HEK293 (cell line): ENCODE data around the gene FRAS1.

ENCODE experiments used
- CTCF ChIA-PET: fragments of 350-600 bp; formaldehyde crosslinking; extraction: SDS; loops from one replicate; lab custom pipeline; 2021; ENCODE audit warnings: antibody characterized with exemption; lab: Yijun Ruan, JAX
- POLR2A ChIA-PET: fragments of 300-600 bp; formaldehyde crosslinking; extraction: SDS; loops from one replicate; lab custom pipeline; 2020; ENCODE audit warnings: antibody characterized with exemption, inconsistent platforms; lab: Yijun Ruan, JAX
- H3K27ac ChIP-seq: fragments of 200-500 bp; sonication (Bioruptor generic); 2 replicates; pipeline ENCODE4 v1.5.1; 2014; ENCODE audit warnings: low read depth, low read length, control low read depth, inconsistent platforms; ENCODE audit errors: extremely low read depth
- H3K36me3 ChIP-seq, 2 experiments: fragments of 200-500 bp in 1 of 2; sonication (Bioruptor generic) in 1 of 2; 1 replicate in 1 of 2; 2 replicates in 1 of 2; pipeline ENCODE4 v1.5.1; 2014 to 2017; ENCODE audit warnings: inconsistent platforms in 2 of 2, low read length in 2 of 2; ENCODE audit not compliant: control insufficient read depth in 2 of 2, insufficient read depth in 1 of 2
- H3K4me1 ChIP-seq: fragments of 200-500 bp; sonication (Bioruptor generic); 2 replicates; pipeline ENCODE4 v1.5.1; 2014; ENCODE audit warnings: mild to moderate bottlenecking, low read length, inconsistent platforms; ENCODE audit not compliant: control insufficient read depth, insufficient read depth
- H3K4me3 ChIP-seq: 2 replicates; pipeline ENCODE4 v1.5.1; 2011; ENCODE audit warnings: low read depth, mild to moderate bottlenecking, control low read depth, low read length, moderate library complexity
- H3K9me3 ChIP-seq: fragments of 200-500 bp; sonication (Bioruptor generic); 2 replicates; pipeline ENCODE4 v1.5.1; 2014; ENCODE audit warnings: low read depth, low read length, inconsistent platforms; ENCODE audit not compliant: control insufficient read depth, insufficient read depth
- GFI1B ChIP-seq: fragments of 450-650 bp; formaldehyde crosslinking; IDR thresholded peaks from 2 replicates; pipeline ENCODE4 v1.5.1; 2016; ENCODE audit warnings: missing biosample characterization, missing genetic modification characterization
- GLI4 ChIP-seq: fragments of 450-650 bp; formaldehyde crosslinking; IDR thresholded peaks from 2 replicates; pipeline ENCODE4 v1.5.1; 2016; ENCODE audit warnings: missing biosample characterization, missing genetic modification characterization
- GLIS1 ChIP-seq: fragments of 450-650 bp; formaldehyde crosslinking; IDR thresholded peaks from 2 replicates; pipeline ENCODE4 v1.5.1; 2016; ENCODE audit warnings: missing biosample characterization, missing genetic modification characterization
- HOXC10 ChIP-seq: sonication (generic); formaldehyde crosslinking; IDR thresholded peaks from 2 replicates; pipeline ENCODE4 v1.8.1; 2023; ENCODE audit warnings: mild to moderate bottlenecking, missing genetic modification reagents
- REPIN1 ChIP-seq: fragments of 450-650 bp; formaldehyde crosslinking; IDR thresholded peaks from 2 replicates; pipeline ENCODE4 v1.5.1; 2017; ENCODE audit warnings: missing biosample characterization, missing genetic modification characterization, low read depth
- ZBTB48 ChIP-seq: fragments of 450-650 bp; formaldehyde crosslinking; IDR thresholded peaks from 2 replicates; pipeline ENCODE4 v1.5.1; 2016; ENCODE audit warnings: missing biosample characterization, missing genetic modification characterization
- ZNF10 ChIP-seq: fragments of 450-650 bp; formaldehyde crosslinking; IDR thresholded peaks from 2 replicates; pipeline ENCODE4 v1.5.1; 2017; ENCODE audit warnings: missing biosample characterization, missing genetic modification characterization
- ZNF157 ChIP-seq: fragments of 450-650 bp; formaldehyde crosslinking; IDR thresholded peaks from 2 replicates; pipeline ENCODE4 v1.5.1; 2016; ENCODE audit warnings: missing biosample characterization, missing genetic modification characterization
- ZNF169 ChIP-seq: fragments of 450-650 bp; formaldehyde crosslinking; IDR thresholded peaks from 2 replicates; pipeline ENCODE4 v1.5.1; 2016; ENCODE audit warnings: missing biosample characterization, missing genetic modification characterization
- ZNF174 ChIP-seq: fragments of 450-650 bp; formaldehyde crosslinking; IDR thresholded peaks from 2 replicates; pipeline ENCODE4 v1.5.0; 2017; ENCODE audit warnings: missing biosample characterization, mild to moderate bottlenecking, missing genetic modification characterization
- ZNF248 ChIP-seq: fragments of 450-650 bp; formaldehyde crosslinking; IDR thresholded peaks from 2 replicates; pipeline ENCODE4 v1.5.1; 2017; ENCODE audit warnings: missing biosample characterization, missing genetic modification characterization
- ZNF335 ChIP-seq: fragments of 450-650 bp; formaldehyde crosslinking; conservative IDR thresholded peaks from 2 replicates; pipeline ENCODE4 v1.5.1; 2016; ENCODE audit warnings: missing biosample characterization, missing genetic modification characterization
- ZNF366 ChIP-seq: fragments of 450-650 bp; formaldehyde crosslinking; conservative IDR thresholded peaks from 2 replicates; pipeline ENCODE4 v1.5.1; 2016; ENCODE audit warnings: missing biosample characterization, missing genetic modification characterization
- ZNF423 ChIP-seq: fragments of 450-650 bp; formaldehyde crosslinking; IDR thresholded peaks from 2 replicates; pipeline ENCODE4 v1.5.1; 2016; ENCODE audit warnings: missing biosample characterization, missing genetic modification characterization
- ZNF473 ChIP-seq: fragments of 450-650 bp; formaldehyde crosslinking; IDR thresholded peaks from 2 replicates; pipeline ENCODE4 v1.5.1; 2017; ENCODE audit warnings: missing biosample characterization, missing genetic modification characterization
- ZNF48 ChIP-seq: fragments of 450-650 bp; formaldehyde crosslinking; IDR thresholded peaks from 2 replicates; pipeline ENCODE4 v1.5.1; 2016; ENCODE audit warnings: missing biosample characterization, missing genetic modification characterization
- ZNF501 ChIP-seq: fragments of 450-650 bp; formaldehyde crosslinking; IDR thresholded peaks from 2 replicates; pipeline ENCODE4 v1.5.1; 2016; ENCODE audit warnings: missing biosample characterization, missing genetic modification characterization
- ZNF548 ChIP-seq: fragments of 450-650 bp; formaldehyde crosslinking; IDR thresholded peaks from 2 replicates; pipeline ENCODE4 v1.5.1; 2016; ENCODE audit warnings: missing biosample characterization, missing genetic modification characterization
- ZNF596 ChIP-seq: fragments of 450-650 bp; IDR thresholded peaks from 2 replicates; pipeline ENCODE4 v1.5.0; 2018; ENCODE audit warnings: missing biosample characterization, mild to moderate bottlenecking, missing genetic modification characterization, moderate library complexity
- ZNF791 ChIP-seq: fragments of 450-650 bp; formaldehyde crosslinking; IDR thresholded peaks from 2 replicates; pipeline ENCODE4 v1.5.1; 2016; ENCODE audit warnings: missing biosample characterization, missing genetic modification characterization
- ZNF837 ChIP-seq: fragments of 450-650 bp; formaldehyde crosslinking; IDR thresholded peaks from 2 replicates; pipeline ENCODE4 v1.5.1; 2016; ENCODE audit warnings: missing biosample characterization, missing genetic modification characterization
- ZNF843 ChIP-seq: fragments of 450-650 bp; formaldehyde crosslinking; IDR thresholded peaks from 2 replicates; pipeline ENCODE4 v1.5.1; 2016; ENCODE audit warnings: missing biosample characterization, missing genetic modification characterization
- TF ChIP-seq, protein P1 (sequence below): fragments of 450-650 bp; formaldehyde crosslinking; IDR thresholded peaks from 2 replicates; pipeline ENCODE4 v1.5.1; 2016; ENCODE audit warnings: missing biosample characterization, missing genetic modification characterization
- TF ChIP-seq, protein P2 (sequence below): sonication (generic); formaldehyde crosslinking; IDR thresholded peaks from 2 replicates; pipeline ENCODE4 v1.8.1; 2022; ENCODE audit warnings: mild to moderate bottlenecking, moderate library complexity, missing genetic modification reagents
- TF ChIP-seq, protein P3 (sequence below): fragments of 450-650 bp; IDR thresholded peaks from 2 replicates; pipeline ENCODE4 v1.5.1; 2018; ENCODE audit warnings: missing biosample characterization, mild to moderate bottlenecking, missing genetic modification characterization

The FRAS1 gene

DNA sequence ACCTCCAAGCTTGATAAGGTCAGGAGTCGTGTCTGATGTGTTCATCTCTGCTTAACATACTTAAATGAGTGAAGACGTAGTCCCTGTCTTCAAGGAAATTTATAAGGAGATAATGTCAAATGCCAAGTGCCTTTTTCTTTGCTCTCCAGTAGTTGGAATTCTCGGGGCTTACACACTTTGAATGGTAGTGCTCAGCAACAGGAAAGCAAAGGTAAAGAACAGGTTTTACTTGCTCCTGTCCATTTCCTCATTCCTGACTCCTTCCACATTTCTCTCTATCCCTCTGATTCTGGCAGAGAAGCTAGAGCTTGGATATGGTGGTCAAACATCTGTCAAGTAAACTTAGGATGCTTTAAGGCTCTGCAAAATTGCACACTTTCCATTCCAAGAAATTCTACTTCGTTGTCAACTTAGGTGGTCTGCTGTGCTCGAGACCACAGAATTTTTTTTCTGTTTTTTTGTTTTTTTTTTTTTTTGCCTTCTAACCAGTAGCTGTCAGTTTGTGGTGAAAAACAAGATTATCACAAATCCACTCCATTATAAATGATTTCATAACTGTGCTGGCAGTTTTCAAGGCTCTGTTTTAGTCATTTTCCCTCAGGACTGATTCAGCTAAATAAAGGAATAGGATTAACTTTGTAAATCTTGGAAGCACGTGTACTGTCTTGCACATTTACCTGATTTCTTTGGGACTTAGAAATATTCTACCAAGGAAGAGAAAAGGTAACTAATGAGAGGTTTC lies 313.7 kb downstream of the FRAS1 start (continued):
- TF ChIP-seq, protein P1, sequence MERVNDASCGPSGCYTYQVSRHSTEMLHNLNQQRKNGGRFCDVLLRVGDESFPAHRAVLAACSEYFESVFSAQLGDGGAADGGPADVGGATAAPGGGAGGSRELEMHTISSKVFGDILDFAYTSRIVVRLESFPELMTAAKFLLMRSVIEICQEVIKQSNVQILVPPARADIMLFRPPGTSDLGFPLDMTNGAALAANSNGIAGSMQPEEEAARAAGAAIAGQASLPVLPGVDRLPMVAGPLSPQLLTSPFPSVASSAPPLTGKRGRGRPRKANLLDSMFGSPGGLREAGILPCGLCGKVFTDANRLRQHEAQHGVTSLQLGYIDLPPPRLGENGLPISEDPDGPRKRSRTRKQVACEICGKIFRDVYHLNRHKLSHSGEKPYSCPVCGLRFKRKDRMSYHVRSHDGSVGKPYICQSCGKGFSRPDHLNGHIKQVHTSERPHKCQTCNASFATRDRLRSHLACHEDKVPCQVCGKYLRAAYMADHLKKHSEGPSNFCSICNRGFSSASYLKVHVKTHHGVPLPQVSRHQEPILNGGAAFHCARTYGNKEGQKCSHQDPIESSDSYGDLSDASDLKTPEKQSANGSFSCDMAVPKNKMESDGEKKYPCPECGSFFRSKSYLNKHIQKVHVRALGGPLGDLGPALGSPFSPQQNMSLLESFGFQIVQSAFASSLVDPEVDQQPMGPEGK, result no peak
- TF ChIP-seq ZNF837 (tag by site-specific recombination), result no peak
- no peak for TF ChIP-seq ZNF366 (tag by site-specific recombination)
- no peak for TF ChIP-seq REPIN1 (tag by site-specific recombination)

DNA sequence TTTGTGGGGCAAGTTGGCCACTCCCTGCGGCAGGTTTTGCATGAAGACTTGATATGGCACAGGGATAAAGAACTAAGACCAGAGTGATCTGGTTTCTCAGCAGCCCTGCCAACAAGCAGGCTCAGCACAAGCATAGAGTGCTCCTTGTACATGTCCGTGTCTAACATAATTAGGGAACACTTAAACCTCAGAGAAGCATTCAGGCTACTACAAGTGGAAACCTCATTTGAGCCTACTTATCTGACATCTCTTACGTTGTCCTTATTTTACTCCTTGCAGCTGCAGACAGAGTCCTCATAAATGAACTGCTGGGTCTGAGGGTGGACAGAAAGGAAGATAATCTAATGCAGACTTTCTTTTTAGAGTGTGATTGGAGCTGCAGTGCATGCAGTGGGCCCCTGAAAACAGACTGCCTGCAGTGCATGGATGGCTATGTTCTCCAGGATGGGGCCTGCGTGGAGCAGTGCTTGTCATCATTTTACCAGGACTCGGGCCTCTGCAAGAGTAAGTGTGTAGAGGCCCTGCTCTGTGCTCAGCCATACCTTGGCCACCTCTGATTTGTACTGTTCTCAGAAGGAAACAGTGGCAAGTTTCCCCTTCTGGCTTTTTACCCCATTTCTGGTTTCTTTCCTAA lies 315.3 kb downstream of the FRAS1 start:
- Histone ChIP-seq H3K36me3 (peaks cover 0 to 36% of the 10 kb centered on the region in 2 experiments; a peak in 2 of 3 replicates), H3K27ac (no peak overlapping the region), H3K9me3 (no peaks in the 10 kb centered on the region), H3K4me3 (no peak overlapping the region), H3K4me1 (no peaks in the 10 kb centered on the region)
- TF ChIP-seq GLI4 (no peak), ZNF843 (no peak), ZNF174 (tag by site-specific recombination) (no peak), ZNF48 (no peak), ZNF169 (tag by site-specific recombination) (no peak), ZNF423 (tag by site-specific recombination) (no peak), ZNF791 (tag by site-specific recombination) (no peak), ZNF501 (tag by site-specific recombination) (no peak), GLIS1 (tag by site-specific recombination) (no peak), HOXC10 (CRISPR knock-in tag) (no peak), ZNF10 (tag by site-specific recombination) (no peak)
- TF ChIP-seq, protein P2, sequence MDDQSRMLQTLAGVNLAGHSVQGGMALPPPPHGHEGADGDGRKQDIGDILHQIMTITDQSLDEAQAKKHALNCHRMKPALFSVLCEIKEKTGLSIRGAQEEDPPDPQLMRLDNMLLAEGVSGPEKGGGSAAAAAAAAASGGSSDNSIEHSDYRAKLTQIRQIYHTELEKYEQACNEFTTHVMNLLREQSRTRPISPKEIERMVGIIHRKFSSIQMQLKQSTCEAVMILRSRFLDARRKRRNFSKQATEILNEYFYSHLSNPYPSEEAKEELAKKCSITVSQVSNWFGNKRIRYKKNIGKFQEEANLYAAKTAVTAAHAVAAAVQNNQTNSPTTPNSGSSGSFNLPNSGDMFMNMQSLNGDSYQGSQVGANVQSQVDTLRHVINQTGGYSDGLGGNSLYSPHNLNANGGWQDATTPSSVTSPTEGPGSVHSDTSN (CRISPR knock-in tag), result no peak
- ChIA-PET POLR2A (no interaction called here), CTCF (no interaction called here)

DNA sequence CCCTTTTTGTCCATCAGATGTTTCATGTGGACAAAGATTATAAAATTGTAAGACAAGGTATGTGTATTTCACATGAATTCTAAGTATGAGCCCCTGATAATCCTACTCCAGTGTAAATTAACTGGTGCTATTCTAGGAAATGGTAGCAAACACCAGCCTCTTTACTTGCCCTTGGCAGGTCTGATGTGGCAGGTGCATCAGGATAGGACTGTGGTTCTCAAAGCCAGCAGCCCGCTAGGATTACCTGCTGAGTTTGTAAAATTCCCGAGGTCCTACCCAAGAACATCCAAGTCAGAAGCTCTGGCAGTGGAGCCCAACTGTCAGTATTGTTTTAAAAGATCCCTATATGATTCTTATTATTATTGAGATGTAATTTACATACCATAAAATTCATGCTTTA lies 320.4 kb downstream of the FRAS1 start:
- CTCF ChIA-PET, result no interaction called here
- no peaks in the 10 kb centered on the region for H3K4me1 ChIP-seq
- H3K9me3 ChIP-seq, result no peaks in the 10 kb centered on the region
- peaks cover 0 to 27% of the 10 kb centered on the region in 2 experiments; a peak in 2 of 3 replicates for H3K36me3 ChIP-seq
- POLR2A ChIA-PET, result no interaction called here
- H3K4me3 ChIP-seq, result no peak overlapping the region
- no peak overlapping the region for H3K27ac ChIP-seq
- TF ChIP-seq ZNF837 (tag by site-specific recombination), result no peak
- no peak for TF ChIP-seq ZNF335 (tag by site-specific recombination)
- no peak for TF ChIP-seq GFI1B
- TF ChIP-seq ZNF596 (tag by site-specific recombination), result no peak
- TF ChIP-seq, protein P3, sequence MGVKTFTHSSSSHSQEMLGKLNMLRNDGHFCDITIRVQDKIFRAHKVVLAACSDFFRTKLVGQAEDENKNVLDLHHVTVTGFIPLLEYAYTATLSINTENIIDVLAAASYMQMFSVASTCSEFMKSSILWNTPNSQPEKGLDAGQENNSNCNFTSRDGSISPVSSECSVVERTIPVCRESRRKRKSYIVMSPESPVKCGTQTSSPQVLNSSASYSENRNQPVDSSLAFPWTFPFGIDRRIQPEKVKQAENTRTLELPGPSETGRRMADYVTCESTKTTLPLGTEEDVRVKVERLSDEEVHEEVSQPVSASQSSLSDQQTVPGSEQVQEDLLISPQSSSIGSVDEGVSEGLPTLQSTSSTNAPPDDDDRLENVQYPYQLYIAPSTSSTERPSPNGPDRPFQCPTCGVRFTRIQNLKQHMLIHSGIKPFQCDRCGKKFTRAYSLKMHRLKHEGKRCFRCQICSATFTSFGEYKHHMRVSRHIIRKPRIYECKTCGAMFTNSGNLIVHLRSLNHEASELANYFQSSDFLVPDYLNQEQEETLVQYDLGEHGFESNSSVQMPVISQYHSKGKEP, result no peak
- TF ChIP-seq ZBTB48, result no peak
- TF ChIP-seq ZNF248, result no peak
- TF ChIP-seq ZNF157 (tag by site-specific recombination), result no peak
- no peak for TF ChIP-seq ZNF548 (tag by site-specific recombination)
- TF ChIP-seq ZNF473, result no peak
- TF ChIP-seq, all 188 proteins: peak for 0
